Uterus (tissue), 2 donors: Measurements from ENCODE around the gene FBXL2.

Experiments
- CTCF ChIP-seq, 4 experiments: fragments of 200-600 bp in 2 of 4; fragments of 450-650 bp in 2 of 4; sonication (generic) in 2 of 4; IDR thresholded peaks; one replicate each; pipeline ENCODE4 v1.5.1; 2016 to 2019; ENCODE audit warnings: antibody characterized with exemption in 4 of 4, mild to moderate bottlenecking in 2 of 4, moderate library complexity in 1 of 4
- POLR2A ChIP-seq, 2 donors: fragments of 450-650 bp; IDR thresholded peaks; one replicate each; pipeline ENCODE4 v1.6.1; 2016; ENCODE audit warnings: antibody characterized with exemption in 2 of 2, mild to moderate bottlenecking in 1 of 2, moderate library complexity in 1 of 2

- TF ChIP-seq POLR2A (IDR thresholded peaks at IDR 0.05) (no peak), CTCF (IDR thresholded peaks at IDR 0.05) (no peak)
Observed at GRCh38 chr3:33428734-33429133, 151.5 kb downstream of the FBXL2 start.
